GM19193 (cell line): ENCODE results near the gene OBSL1.

Source experiments
- POLR2A ChIP-seq: IDR thresholded peaks from 4 replicates; pipeline ENCODE4 v1.6.1; 2011; ENCODE audit not compliant: insufficient read depth, insufficient read length; ENCODE audit errors: extremely low read depth

Gene OBSL1

GRCh38 chr2:219575566-219576504 is 4.5 kb upstream of the OBSL1 start:
- TF ChIP-seq POLR2A, result no peak

GRCh38 chr2:219574484-219575311 is 3.4 kb upstream of the OBSL1 start:
- TF ChIP-seq POLR2A, result no peak

- no peak for TF ChIP-seq POLR2A
Measured at GRCh38 chr2:219573166-219573565, 1.8 kb upstream of the OBSL1 start.

- TF ChIP-seq POLR2A, result no peak
Measured at GRCh38 chr2:219572237-219573001, 1.1 kb upstream of the OBSL1 start, which contains the start of gene INHA. INHA (plus strand) TSS chr2:219572310; CDS start chr2:219572375, 65 bp downstream.

GRCh38 chr2:219570924-219571310 is 422 bp downstream of the OBSL1 start:
- TF ChIP-seq POLR2A, result no peak

GRCh38 chr2:219570194-219570923 is 980 bp downstream of the OBSL1 start:
- no peak for TF ChIP-seq POLR2A

GRCh38 chr2:219569635-219570034 is 1.7 kb downstream of the OBSL1 start:
- no peak for TF ChIP-seq POLR2A

- TF ChIP-seq POLR2A, result no peak
Measured at GRCh38 chr2:219569041-219569440, 2.3 kb downstream of the OBSL1 start.

- TF ChIP-seq POLR2A, result no peak
Measured at GRCh38 chr2:219567791-219568361, 3.5 kb downstream of the OBSL1 start.

GRCh38 chr2:219567131-219567530 is 4.2 kb downstream of the OBSL1 start:
- no peak for TF ChIP-seq POLR2A

- TF ChIP-seq POLR2A, result no peak
Measured at GRCh38 chr2:219566640-219567039, 4.7 kb downstream of the OBSL1 start.

GRCh38 chr2:219565130-219566080 is 5.9 kb downstream of the OBSL1 start:
- no peak for TF ChIP-seq POLR2A
